Endodermal cell (in vitro differentiated cells): ENCODE data around the gene PANX2. TPM values are rescaled to one million over a fixed set of nuclear protein-coding genes. Genes with fewer than 3 reads are reported as not detected.

Source experiments
- DNase-seq: peaks from one replicate; pipeline ENCODE4 v3.0.0-alpha.2; 2017
- H3K27ac ChIP-seq: 2 replicates; pipeline ENCODE4 v1.5.1; 2013; ENCODE audit warnings: mild to moderate bottlenecking, low read depth, low read length, moderate library complexity
- H3K27me3 ChIP-seq: 2 replicates; pipeline ENCODE4 v1.6.1; 2013; ENCODE audit warnings: mild to moderate bottlenecking, low read length, moderate library complexity; ENCODE audit not compliant: insufficient read depth, control insufficient read depth, poor library complexity, severe bottlenecking
- H3K36me3 ChIP-seq: 2 replicates; pipeline ENCODE4 v1.7.0; 2013; ENCODE audit warnings: mild to moderate bottlenecking, low read length, moderate library complexity; ENCODE audit not compliant: control insufficient read depth, insufficient read depth
- H3K4me1 ChIP-seq: one replicate; pipeline ENCODE4 v1.7.0; 2013; ENCODE audit warnings: low read length; ENCODE audit not compliant: control insufficient read depth, insufficient read depth
- H3K4me3 ChIP-seq: 2 replicates; pipeline ENCODE4 v1.5.1; 2013; ENCODE audit warnings: mild to moderate bottlenecking, low read length, moderate library complexity
- H3K9ac ChIP-seq: 2 replicates; pipeline ENCODE4 v1.6.1; 2013; ENCODE audit warnings: mild to moderate bottlenecking, low read length, moderate library complexity; ENCODE audit not compliant: poor library complexity, severe bottlenecking; ENCODE audit errors: extremely low read depth
- H3K9me3 ChIP-seq: 2 replicates; pipeline ENCODE4 v1.6.1; 2013; ENCODE audit warnings: mild to moderate bottlenecking, low read length, moderate library complexity; ENCODE audit not compliant: control insufficient read depth
- H3K27ac Mint-ChIP-seq: 2 replicates; pipeline ENCODE4 v1.8.0; 2020; ENCODE audit warnings: mixed read lengths
- H3K27me3 Mint-ChIP-seq: 2 replicates; pipeline ENCODE4 v1.8.0; 2021; ENCODE audit warnings: mild to moderate bottlenecking, mixed read lengths; ENCODE audit not compliant: insufficient read depth
- H3K36me3 Mint-ChIP-seq: 2 replicates; pipeline ENCODE4 v1.8.0; 2020; ENCODE audit warnings: low read depth, mixed read lengths
- H3K4me1 Mint-ChIP-seq: 2 replicates; pipeline ENCODE4 v1.8.0; 2020; ENCODE audit warnings: mixed read lengths
- H3K4me3 Mint-ChIP-seq: 2 replicates; pipeline ENCODE4 v1.8.0; 2020; ENCODE audit warnings: mild to moderate bottlenecking, moderate library complexity, mixed read lengths
- H3K9me3 Mint-ChIP-seq: 2 replicates; pipeline ENCODE4 v1.8.0; 2020; ENCODE audit warnings: mild to moderate bottlenecking, mixed read lengths
- CTCF ChIP-seq: fragments of 200-600 bp; sonication (generic); conservative IDR thresholded peaks from 2 replicates; pipeline ENCODE4 v1.5.0; 2021; ENCODE audit warnings: antibody characterized with exemption, mild to moderate bottlenecking
- WGBS, 2 experiments: methylation state at CpG; one replicate each; pipeline versions ENCODE4 v1.1.5 to v1.1.7; 2013; ENCODE audit warnings: missing lambda C conversion rate in 2 of 2, mixed read lengths in 1 of 2; ENCODE audit not compliant: insufficient coverage in 1 of 2, insufficient read length in 1 of 2; 5-methylcytosine and 5-hydroxymethylcytosine counted together
- total RNA-seq, 2 donors: library from RNA; stranded (reverse); fragmentation: NEBNext Ultra II Directional in 1 of 2; extraction: Animal tissue kit (Norgen Biotek cat#: 25700) in 1 of 2; gene quantifications; 2 replicates in 1 of 2; 3 replicates in 1 of 2; pipeline ENCODE4 v1.2.1, GENCODE V29; 2021

The PANX2 gene
- total RNA-seq, 2 donors from 2014 or later, result 8.8 to 11.2 TPM

- Histone ChIP-seq H3K9me3 (no peaks in the 10 kb centered on the region), H3K4me1 (no peaks in the 10 kb centered on the region), H3K4me3 (no peak overlapping the region), H3K36me3 (no peaks in the 10 kb centered on the region), H3K27ac (no peak overlapping the region), H3K9ac (no peak overlapping the region), H3K27me3 (peaks cover 7% of the 10 kb centered on the region)
- 94 to 95% methylated on average over 16 to 25 of the region's 25 CpGs for WGBS, 2 experiments
- Mint-ChIP-seq H3K4me3 (no peak overlapping the region), H3K4me1 (no peaks in the 10 kb centered on the region), H3K9me3 (no peaks in the 10 kb centered on the region), H3K27ac (no peak overlapping the region), H3K36me3 (no peaks in the 10 kb centered on the region), H3K27me3 (peaks cover 7% of the 10 kb centered on the region)
- DNase-seq, result no peak
- no peak for TF ChIP-seq CTCF
Measured at GRCh38 chr22:50153056-50153755, 17.3 kb upstream of the PANX2 start.

- 89 to 100% methylated on average over 1 to 7 of the region's 7 CpGs for WGBS, 2 experiments
- Mint-ChIP-seq H3K27ac (no peak overlapping the region), H3K36me3 (no peaks in the 10 kb centered on the region), H3K27me3 (peaks cover 7% of the 10 kb centered on the region), H3K9me3 (no peaks in the 10 kb centered on the region), H3K4me1 (no peaks in the 10 kb centered on the region), H3K4me3 (no peak overlapping the region)
- Histone ChIP-seq H3K4me1 (no peaks in the 10 kb centered on the region), H3K4me3 (no peak overlapping the region), H3K27me3 (peaks cover 7% of the 10 kb centered on the region), H3K36me3 (no peaks in the 10 kb centered on the region), H3K9me3 (no peaks in the 10 kb centered on the region), H3K9ac (no peak overlapping the region), H3K27ac (no peak overlapping the region)
- no peak for DNase-seq
- no peak for TF ChIP-seq CTCF
Measured at GRCh38 chr22:50153756-50154140, 16.8 kb upstream of the PANX2 start.

GRCh38 chr22:50157709-50158375 lies 12.7 kb upstream of the PANX2 start:
- no peaks in the 10 kb centered on the region for H3K4me1 ChIP-seq
- WGBS, 2 experiments, result 86 to 88% methylated on average over 15 to 21 of the region's 21 CpGs
- H3K9ac ChIP-seq, result no peak overlapping the region
- Mint-ChIP-seq H3K27ac (no peak overlapping the region), H3K4me3 (no peak overlapping the region), H3K4me1 (peaks cover 4% of the 10 kb centered on the region), H3K9me3 (no peaks in the 10 kb centered on the region), H3K27me3 (peaks cover 3% of the 10 kb centered on the region), H3K36me3 (no peaks in the 10 kb centered on the region)
- H3K27me3 ChIP-seq, result peaks cover 7% of the 10 kb centered on the region
- no peak overlapping the region for H3K4me3 ChIP-seq
- TF ChIP-seq CTCF, result no peak
- no peak overlapping the region for H3K27ac ChIP-seq
- H3K9me3 ChIP-seq, result no peaks in the 10 kb centered on the region
- peak; percentile 43 for DNase-seq
- no peaks in the 10 kb centered on the region for H3K36me3 ChIP-seq
